Karpas-422 (cell line): ENCODE measurements around the gene CSNK1G1. TPM values are rescaled to one million over a fixed set of nuclear protein-coding genes. Genes with fewer than 3 reads are reported as not detected.
A peak's percentile ranks its signal among the peaks of the same experiment; 100 is the strongest.

Experiments
- DNase-seq: peaks from one replicate; pipeline ENCODE4 v3.0.0-alpha.2; 2015
- H2AFZ ChIP-seq: fragments of 200-600 bp; sonication (generic); 2 replicates; pipeline ENCODE4 v1.6.1; 2014; ENCODE audit warnings: antibody characterized with exemption, low read length, mixed read lengths
- H3K27ac ChIP-seq: fragments of 200-600 bp; sonication (generic); 2 replicates; pipeline ENCODE4 v1.5.1; 2014; ENCODE audit warnings: mild to moderate bottlenecking, low read length, moderate library complexity
- H3K27me3 ChIP-seq: fragments of 200-600 bp; sonication (generic); 2 replicates; pipeline ENCODE4 v1.6.1; 2014; ENCODE audit warnings: low read length, mixed read lengths
- H3K36me3 ChIP-seq: fragments of 200-600 bp; sonication (generic); 2 replicates; pipeline ENCODE4 v1.6.1; 2014; ENCODE audit warnings: low read length, mixed read lengths; ENCODE audit not compliant: insufficient read depth
- H3K4me1 ChIP-seq: fragments of 200-600 bp; sonication (generic); 2 replicates; pipeline ENCODE4 v1.6.1; 2014; ENCODE audit warnings: mild to moderate bottlenecking, low read length, mixed read lengths
- H3K4me2 ChIP-seq: fragments of 200-600 bp; sonication (generic); 2 replicates; pipeline ENCODE4 v1.6.1; 2014; ENCODE audit warnings: low read length, low read depth, mild to moderate bottlenecking; ENCODE audit not compliant: poor library complexity, severe bottlenecking
- H3K4me3 ChIP-seq: fragments of 200-600 bp; sonication (generic); 2 replicates; pipeline ENCODE4 v1.5.1; 2014; ENCODE audit warnings: mild to moderate bottlenecking, antibody characterized with exemption, low read length, mixed read lengths
- H3K79me2 ChIP-seq: fragments of 200-600 bp; sonication (generic); 2 replicates; pipeline ENCODE4 v1.6.1; 2014; ENCODE audit warnings: mild to moderate bottlenecking, low read length, mixed read lengths
- H3K9ac ChIP-seq: fragments of 200-600 bp; sonication (generic); 2 replicates; pipeline ENCODE4 v1.6.0; 2014; ENCODE audit warnings: low read length
- H3K9me2 ChIP-seq: fragments of 200-600 bp; sonication (generic), shearing (Covaris generic); replicated peaks from 2 replicates; pipeline ENCODE4 v1.6.0; 2014; ENCODE audit warnings: mild to moderate bottlenecking, low read length, moderate library complexity; ENCODE audit not compliant: insufficient read depth
- H3K9me3 ChIP-seq: fragments of 300-700, 200-600 bp; sonication (generic); 2 replicates; pipeline ENCODE4 v1.6.1; 2014; ENCODE audit warnings: low read length, mixed read lengths
- H4K20me1 ChIP-seq: fragments of 200-600 bp; sonication (generic); 2 replicates; pipeline ENCODE4 v1.6.1; 2014; ENCODE audit warnings: mild to moderate bottlenecking, antibody characterized with exemption, low read length, low read depth; ENCODE audit not compliant: insufficient read depth
- total RNA-seq: library from RNA; depleted of rRNA; stranded (reverse); fragments of >200 nt; shearing (Covaris generic); gene quantifications from 2 replicates; pipeline ENCODE4 v1.2.3, GENCODE V29; 2014; ENCODE audit warnings: low replicate concordance

Gene CSNK1G1
- total RNA-seq, 1 experiment from 2014 or later, result 37.1 TPM

DNA sequence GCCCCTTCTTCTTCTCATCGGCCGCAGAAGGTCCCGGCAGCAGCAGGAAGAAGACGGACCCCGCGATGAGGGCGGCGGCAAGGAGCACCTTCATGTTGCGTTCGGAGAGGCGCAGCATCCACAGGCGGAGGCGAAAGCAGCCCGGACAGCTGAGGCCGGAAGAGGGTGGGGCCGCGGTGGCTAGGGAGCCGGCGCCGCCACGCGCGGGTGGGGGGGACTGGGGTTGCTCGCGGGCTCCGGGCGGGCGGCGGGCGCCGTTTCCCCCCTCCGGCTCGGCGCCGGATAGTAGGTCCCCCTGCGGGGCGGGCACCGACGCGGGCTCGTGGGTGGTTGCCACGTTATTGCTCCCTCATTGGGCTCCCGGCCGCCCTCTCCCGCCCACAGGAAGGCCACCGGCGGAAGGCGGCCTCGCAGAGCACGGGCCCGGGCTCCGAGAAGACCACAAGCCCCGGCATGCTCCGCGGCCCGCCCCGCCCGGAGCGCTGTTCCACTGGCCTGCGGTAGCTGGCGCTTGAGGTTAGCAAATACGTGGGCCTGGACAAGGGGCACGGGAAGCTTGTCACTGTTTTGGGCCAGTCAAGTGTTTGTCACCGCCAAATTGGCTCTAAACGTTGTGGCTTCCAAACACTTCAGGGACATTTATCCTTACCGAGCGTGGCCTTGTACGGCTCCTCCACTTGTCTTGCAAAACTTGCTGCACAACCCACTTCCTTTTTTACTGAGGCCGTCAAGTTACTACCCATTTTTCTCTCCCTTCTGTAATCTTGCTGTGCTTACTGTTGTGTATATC lies 192.9 kb downstream of the CSNK1G1 start, which contains the start of gene PPIB:
PPIB (minus strand) TSS at position 154 of the 790 bp plus-strand sequence; CDS start at position 118, 36 bp downstream.
- peak within 1 kb of the TSS; percentile 73 for H3K27ac ChIP-seq
- peaks cover 17% of the 10 kb centered on the region for H3K79me2 ChIP-seq
- H2AFZ ChIP-seq, result peak within 1 kb of the TSS; percentile 60; the same call in 1 of the 2 replicates
- peak within 1 kb of the TSS; percentile 69 for H3K4me3 ChIP-seq
- peak; percentile 98 for DNase-seq
- peak within 1 kb of the TSS; percentile 82 for H3K4me2 ChIP-seq
- no peaks in the 10 kb centered on the region for H3K27me3 ChIP-seq
- H4K20me1 ChIP-seq, result 0 out of 2 replicates have a peak, but pooled peaks cover 5% of the 10 kb centered on the region
- H3K4me1 ChIP-seq, result peaks cover 45% of the 10 kb centered on the region
- peaks cover 15% of the 10 kb centered on the region for H3K36me3 ChIP-seq
- H3K9ac ChIP-seq, result peak within 1 kb of the TSS; percentile 75
- no peaks in the 10 kb centered on the region for H3K9me2 ChIP-seq
- no peaks in the 10 kb centered on the region for H3K9me3 ChIP-seq

GRCh38 chr15:64162478-64162868 lies 193.5 kb downstream of the CSNK1G1 start:
- H3K27ac ChIP-seq, result peak overlapping the region; percentile 49
- H3K4me3 ChIP-seq, result peak overlapping the region; percentile 68
- H3K4me1 ChIP-seq, result peaks cover 50% of the 10 kb centered on the region
- peaks cover 17% of the 10 kb centered on the region for H3K79me2 ChIP-seq
- 0 out of 2 replicates have a peak, but pooled peaks cover 5% of the 10 kb centered on the region for H4K20me1 ChIP-seq
- H3K9me2 ChIP-seq, result no peaks in the 10 kb centered on the region
- no peaks in the 10 kb centered on the region for H3K9me3 ChIP-seq
- no peak for DNase-seq
- H3K27me3 ChIP-seq, result no peaks in the 10 kb centered on the region
- no peak overlapping the region for H2AFZ ChIP-seq
- peaks cover 19% of the 10 kb centered on the region for H3K36me3 ChIP-seq
- peak overlapping the region; percentile 73 for H3K4me2 ChIP-seq
- peak overlapping the region; percentile 75 for H3K9ac ChIP-seq

GRCh38 chr15:64161688-64162477 lies 194.1 kb downstream of the CSNK1G1 start:
- Histone ChIP-seq H4K20me1 (peaks cover 5% of the 10 kb centered on the region; the same call in 1 of the 2 replicates), H3K27me3 (no peaks in the 10 kb centered on the region), H3K9me2 (no peaks in the 10 kb centered on the region), H3K9ac (peak overlapping the region; percentile 75), H3K9me3 (no peaks in the 10 kb centered on the region), H2AFZ (no peak overlapping the region), H3K4me3 (peak overlapping the region; percentile 68), H3K79me2 (peaks cover 17% of the 10 kb centered on the region), H3K36me3 (peaks cover 19% of the 10 kb centered on the region), H3K4me1 (peaks cover 56% of the 10 kb centered on the region), H3K4me2 (peak overlapping the region; percentile 73), H3K27ac (peak overlapping the region; percentile 49)
- DNase-seq, result peak; percentile 64

DNA sequence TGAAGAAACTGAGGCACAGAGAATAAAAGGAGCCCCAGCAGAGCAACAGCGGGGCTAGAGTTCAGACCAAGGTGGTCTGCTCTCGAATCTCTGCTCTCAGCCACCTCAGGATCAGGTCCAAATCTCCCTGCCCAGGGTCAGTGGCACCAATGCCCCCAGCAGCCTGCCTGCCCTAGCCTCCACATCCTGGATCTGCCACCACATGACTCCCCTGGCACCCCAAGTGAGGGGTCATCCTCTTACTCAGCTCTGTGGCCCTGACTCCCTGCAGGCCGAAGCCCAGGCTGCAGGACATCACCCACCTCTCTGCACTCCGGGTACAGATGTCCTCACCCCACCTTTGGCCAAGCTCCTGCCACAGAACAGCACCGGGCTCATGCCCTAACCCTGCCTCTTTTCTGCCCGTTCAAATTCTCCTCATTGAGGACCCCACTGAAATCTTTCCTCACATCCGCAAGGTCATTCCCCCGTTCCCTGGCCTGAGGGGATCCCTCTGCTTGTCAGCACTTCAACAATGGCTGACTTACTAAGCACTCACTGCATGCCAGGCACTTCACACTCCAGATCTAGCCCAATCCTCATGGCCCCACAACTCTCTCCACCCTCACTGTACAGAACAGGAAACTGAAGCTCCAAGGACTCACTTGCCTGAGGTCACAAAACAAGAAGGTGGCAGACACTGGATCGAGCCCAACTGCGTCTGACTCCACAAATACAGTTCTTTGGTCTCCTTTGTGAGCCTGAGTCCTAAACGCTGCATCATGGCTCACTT lies 197.4 kb downstream of the CSNK1G1 start:
- H4K20me1 ChIP-seq, result peaks cover 16% of the 10 kb centered on the region; the same call in 1 of the 2 replicates
- H3K9ac ChIP-seq, result no peak overlapping the region
- H3K4me2 ChIP-seq, result no peak overlapping the region

GRCh38 chr15:64157599-64158125 lies 198.3 kb downstream of the CSNK1G1 start:
- Histone ChIP-seq H3K9me2 (no peaks in the 10 kb centered on the region), H3K4me3 (no peak overlapping the region), H3K9me3 (no peaks in the 10 kb centered on the region), H3K9ac (no peak overlapping the region), H3K79me2 (peaks cover 17% of the 10 kb centered on the region), H3K36me3 (peaks cover 33% of the 10 kb centered on the region), H3K4me1 (peaks cover 57% of the 10 kb centered on the region), H2AFZ (no peak overlapping the region), H3K27ac (no peak overlapping the region), H3K27me3 (no peaks in the 10 kb centered on the region), H3K4me2 (no peak overlapping the region), H4K20me1 (peaks cover 16% of the 10 kb centered on the region; the same call in 1 of the 2 replicates)
- peak; percentile 55 for DNase-seq

More for the DNA sequence above, 197.4 kb downstream of the CSNK1G1 start:
- Histone ChIP-seq H3K27me3 (no peaks in the 10 kb centered on the region), H3K9me2 (no peaks in the 10 kb centered on the region), H3K9me3 (no peaks in the 10 kb centered on the region), H2AFZ (no peak overlapping the region), H3K4me1 (peaks cover 52% of the 10 kb centered on the region), H3K36me3 (peaks cover 33% of the 10 kb centered on the region), H3K4me3 (no peak overlapping the region), H3K79me2 (peaks cover 17% of the 10 kb centered on the region), H3K27ac (no peak overlapping the region)
- peak; percentile 46 for DNase-seq

- Histone ChIP-seq H3K9ac (no peak overlapping the region), H3K9me2 (no peaks in the 10 kb centered on the region), H4K20me1 (peaks cover 16% of the 10 kb centered on the region; the same call in 1 of the 2 replicates)
Observed at GRCh38 chr15:64156652-64157331, 199.2 kb downstream of the CSNK1G1 start.

More at GRCh38 chr15:64156652-64157331, 199.2 kb downstream of the CSNK1G1 start:
- no peaks in the 10 kb centered on the region for H3K27me3 ChIP-seq
- peaks cover 60% of the 10 kb centered on the region for H3K4me1 ChIP-seq
- DNase-seq, result peak; percentile 61
- no peaks in the 10 kb centered on the region for H3K9me3 ChIP-seq
- H3K27ac ChIP-seq, result peak overlapping the region; percentile 43; the same call in 1 of the 2 replicates
- no peak overlapping the region for H2AFZ ChIP-seq
- no peak overlapping the region for H3K4me3 ChIP-seq
- no peak overlapping the region for H3K4me2 ChIP-seq
- peaks cover 14% of the 10 kb centered on the region for H3K79me2 ChIP-seq
- peaks cover 33% of the 10 kb centered on the region for H3K36me3 ChIP-seq
